Gastroesophageal sphincter (tissue), 4 donors: ENCODE data around the gene NOS3. TPM values are rescaled to one million over a fixed set of nuclear protein-coding genes. Genes with fewer than 3 reads are reported as not detected.

Experiments
- ATAC-seq: fragments of 150-250 bp; one replicate; pipeline ENCODE4 v1.9.1; 2016; ENCODE audit warnings: mild to moderate bottlenecking, moderate library complexity
- H3K27ac ChIP-seq, 4 donors: fragments of 200-600 bp; sonication (generic) in 3 of 4; 1 replicate in 3 of 4; 2 replicates in 1 of 4; pipeline ENCODE4 v1.5.1; 2016 to 2019
- H3K27me3 ChIP-seq: fragments of 200-600 bp; sonication (generic); one replicate; pipeline ENCODE4 v1.5.1; 2019
- H3K36me3 ChIP-seq, 2 donors: fragments of 200-600 bp; sonication (generic); one replicate each; pipeline ENCODE4 v1.5.1; 2019; ENCODE audit warnings: control low read depth in 1 of 2
- H3K4me1 ChIP-seq, 3 donors: fragments of 200-600 bp; sonication (generic); 1 replicate in 2 of 3; 2 replicates in 1 of 3; pipeline ENCODE4 v1.5.1; 2016 to 2019; ENCODE audit warnings: control low read depth in 2 of 3
- H3K4me3 ChIP-seq, 2 donors: fragments of 200-600 bp; sonication (generic); one replicate each; pipeline ENCODE4 v1.5.1; 2019; ENCODE audit warnings: mild to moderate bottlenecking in 1 of 2, moderate library complexity in 1 of 2
- H3K9me3 ChIP-seq, 3 donors: fragments of 200-600 bp; sonication (generic); one replicate each; pipeline ENCODE4 v1.5.1; 2017 to 2019; ENCODE audit warnings: control low read depth in 2 of 3
- EP300 ChIP-seq: sonication (generic); formaldehyde crosslinking; IDR thresholded peaks from one replicate; pipeline ENCODE4 v1.6.1; 2017; ENCODE audit warnings: antibody characterized with exemption, mild to moderate bottlenecking
- POLR2A ChIP-seq, 2 donors: fragments of 450-650 bp; IDR thresholded peaks; one replicate each; pipeline ENCODE4 v1.6.1; 2017; ENCODE audit warnings: antibody characterized with exemption in 2 of 2, mild to moderate bottlenecking in 2 of 2, moderate library complexity in 1 of 2
- POLR2AphosphoS5 ChIP-seq: sonication (generic); formaldehyde crosslinking; IDR thresholded peaks from one replicate; pipeline ENCODE4 v1.6.1; 2017; ENCODE audit warnings: antibody characterized with exemption
- WGBS, 2 donors: methylation state at CpG; one replicate each; pipeline ENCODE4 v1.1.5; 2018; ENCODE audit warnings: low coverage in 1 of 2; 5-methylcytosine and 5-hydroxymethylcytosine counted together
- total RNA-seq, 4 donors: library from RNA; depleted of rRNA; stranded (reverse); fragments of >200 nt; gene quantifications; one replicate each; pipeline ENCODE4 v1.1.0, GENCODE V29; 2016
- TF ChIP-seq, protein P1 (sequence below), 4 experiments: fragments of 200-600 bp in 2 of 4; fragments of 450-650 bp in 2 of 4; sonication (generic) in 1 of 4; IDR thresholded peaks; one replicate each; pipeline ENCODE4 v1.5.1; 2017 to 2019; ENCODE audit warnings: antibody characterized with exemption in 4 of 4, mild to moderate bottlenecking in 2 of 4, moderate library complexity in 2 of 4

NOS3 gene
- total RNA-seq, 4 donors from 2014 or later, result 6.8 to 29.4 (median 13.5) TPM

DNA sequence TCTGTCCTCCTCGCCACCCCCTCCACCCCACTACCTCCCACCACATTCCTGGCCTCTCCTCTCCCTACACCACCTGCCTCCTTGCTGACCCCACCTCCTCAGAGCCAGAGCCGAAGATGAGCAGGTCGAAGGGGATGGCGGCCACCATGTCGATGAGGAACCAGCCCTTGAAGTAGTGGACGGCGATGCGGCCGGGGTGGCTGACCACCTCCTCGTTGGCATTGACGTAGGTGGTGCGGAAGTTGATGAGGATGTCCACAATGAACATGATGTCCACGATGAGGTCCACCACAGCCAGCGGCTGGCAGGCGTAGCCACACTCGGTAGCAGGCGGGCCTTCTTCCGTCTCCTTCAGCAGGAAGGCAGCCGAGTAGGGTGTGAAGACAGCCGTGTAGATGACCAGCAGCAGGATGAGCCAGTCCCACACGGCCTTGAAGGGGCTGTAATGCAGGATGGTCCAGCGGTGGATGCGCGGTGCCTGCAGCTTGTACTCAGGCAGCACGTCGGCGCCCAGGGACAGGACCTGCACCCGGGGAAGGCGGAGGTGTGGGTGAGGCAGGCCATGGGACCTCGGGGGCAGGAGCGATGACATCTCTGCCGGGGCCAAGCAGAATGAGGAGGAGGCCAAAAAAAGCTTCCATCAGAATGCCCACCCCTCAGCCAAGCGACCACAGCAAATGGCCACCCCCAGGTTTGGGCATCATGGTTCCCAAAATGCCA lies 38.3 kb upstream of the NOS3 start:
- Histone ChIP-seq H3K9me3 (no peaks in the 10 kb centered on the region), H3K4me3 (no peak overlapping the region), H3K4me1 (peaks cover 0 to 49% (median 29%) of the 10 kb centered on the region in 3 donors), H3K27me3 (peaks cover 5% of the 10 kb centered on the region), H3K36me3 (peaks cover 0 to 42% of the 10 kb centered on the region in 2 donors), H3K27ac (peak overlapping the region in 1 of 4 donors; percentile 85)
- 90 to 91% methylated on average over 19 to 20 of the region's 33 CpGs for WGBS, 2 donors
- ATAC-seq, result no peak
- TF ChIP-seq POLR2A (IDR thresholded peaks at IDR 0.05) (no peak), EP300 (no peak), POLR2AphosphoS5 (no peak)
- TF ChIP-seq, protein P1, sequence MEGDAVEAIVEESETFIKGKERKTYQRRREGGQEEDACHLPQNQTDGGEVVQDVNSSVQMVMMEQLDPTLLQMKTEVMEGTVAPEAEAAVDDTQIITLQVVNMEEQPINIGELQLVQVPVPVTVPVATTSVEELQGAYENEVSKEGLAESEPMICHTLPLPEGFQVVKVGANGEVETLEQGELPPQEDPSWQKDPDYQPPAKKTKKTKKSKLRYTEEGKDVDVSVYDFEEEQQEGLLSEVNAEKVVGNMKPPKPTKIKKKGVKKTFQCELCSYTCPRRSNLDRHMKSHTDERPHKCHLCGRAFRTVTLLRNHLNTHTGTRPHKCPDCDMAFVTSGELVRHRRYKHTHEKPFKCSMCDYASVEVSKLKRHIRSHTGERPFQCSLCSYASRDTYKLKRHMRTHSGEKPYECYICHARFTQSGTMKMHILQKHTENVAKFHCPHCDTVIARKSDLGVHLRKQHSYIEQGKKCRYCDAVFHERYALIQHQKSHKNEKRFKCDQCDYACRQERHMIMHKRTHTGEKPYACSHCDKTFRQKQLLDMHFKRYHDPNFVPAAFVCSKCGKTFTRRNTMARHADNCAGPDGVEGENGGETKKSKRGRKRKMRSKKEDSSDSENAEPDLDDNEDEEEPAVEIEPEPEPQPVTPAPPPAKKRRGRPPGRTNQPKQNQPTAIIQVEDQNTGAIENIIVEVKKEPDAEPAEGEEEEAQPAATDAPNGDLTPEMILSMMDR (IDR thresholded peaks at IDR 0.05), result no peak

DNA sequence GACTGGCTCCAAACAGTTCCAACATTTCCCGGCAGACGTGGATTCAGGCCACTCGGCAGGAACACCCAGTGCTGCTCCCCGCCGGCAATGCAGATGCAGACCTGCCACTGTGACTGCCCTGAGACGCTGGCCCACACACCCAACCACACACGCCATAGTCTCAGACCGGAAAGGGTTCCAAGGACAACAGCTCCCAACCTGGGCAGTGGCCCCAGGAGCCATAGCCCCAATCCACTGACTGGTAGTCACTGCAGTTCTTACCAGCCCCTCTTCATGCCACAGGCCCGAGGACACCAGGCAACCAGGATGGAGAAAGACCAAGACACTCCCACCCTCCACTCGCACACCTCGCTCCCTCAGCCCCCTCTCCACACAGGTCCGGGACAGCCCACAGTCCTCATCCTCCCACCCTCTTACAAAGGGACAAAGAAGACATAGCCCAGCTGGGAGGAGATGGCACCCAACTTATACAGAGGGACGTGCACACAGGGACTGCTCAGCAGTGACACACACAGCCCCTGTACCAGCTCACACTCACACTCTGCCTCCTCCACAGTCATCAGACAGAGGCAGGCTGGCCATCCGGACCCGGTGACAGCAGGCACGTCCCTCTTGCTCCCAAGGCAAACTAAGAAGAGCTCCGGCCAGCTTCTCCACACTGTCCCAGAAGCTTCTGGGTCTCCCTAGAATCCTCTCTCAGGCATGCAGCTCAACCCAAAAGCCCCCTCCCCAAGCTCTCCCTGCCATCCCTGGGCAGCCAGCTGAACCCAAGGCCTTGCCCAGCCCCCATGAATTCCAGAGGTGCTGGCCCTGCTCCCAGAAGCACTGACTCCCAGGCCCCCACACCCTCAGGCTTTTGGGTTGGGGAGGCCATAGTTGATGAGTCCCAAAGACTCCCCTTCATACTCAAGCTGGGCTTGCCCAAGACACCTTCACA lies 37.5 kb upstream of the NOS3 start:
- Histone ChIP-seq H3K4me3 (no peak overlapping the region), H3K27me3 (no peaks in the 10 kb centered on the region), H3K27ac (peak overlapping the region in 2 of 4 donors; percentile 81 to 85), H3K9me3 (no peaks in the 10 kb centered on the region), H3K36me3 (peaks cover 0 to 39% of the 10 kb centered on the region in 2 donors), H3K4me1 (peaks cover 0 to 57% (median 29%) of the 10 kb centered on the region in 3 donors)
- ATAC-seq, result no peak
- TF ChIP-seq POLR2AphosphoS5 (peak; percentile 38), POLR2A (IDR thresholded peaks at IDR 0.05) (no peak)
- 72 to 82% methylated on average over 4 to 6 of the region's 17 CpGs for WGBS, 2 donors

DNA sequence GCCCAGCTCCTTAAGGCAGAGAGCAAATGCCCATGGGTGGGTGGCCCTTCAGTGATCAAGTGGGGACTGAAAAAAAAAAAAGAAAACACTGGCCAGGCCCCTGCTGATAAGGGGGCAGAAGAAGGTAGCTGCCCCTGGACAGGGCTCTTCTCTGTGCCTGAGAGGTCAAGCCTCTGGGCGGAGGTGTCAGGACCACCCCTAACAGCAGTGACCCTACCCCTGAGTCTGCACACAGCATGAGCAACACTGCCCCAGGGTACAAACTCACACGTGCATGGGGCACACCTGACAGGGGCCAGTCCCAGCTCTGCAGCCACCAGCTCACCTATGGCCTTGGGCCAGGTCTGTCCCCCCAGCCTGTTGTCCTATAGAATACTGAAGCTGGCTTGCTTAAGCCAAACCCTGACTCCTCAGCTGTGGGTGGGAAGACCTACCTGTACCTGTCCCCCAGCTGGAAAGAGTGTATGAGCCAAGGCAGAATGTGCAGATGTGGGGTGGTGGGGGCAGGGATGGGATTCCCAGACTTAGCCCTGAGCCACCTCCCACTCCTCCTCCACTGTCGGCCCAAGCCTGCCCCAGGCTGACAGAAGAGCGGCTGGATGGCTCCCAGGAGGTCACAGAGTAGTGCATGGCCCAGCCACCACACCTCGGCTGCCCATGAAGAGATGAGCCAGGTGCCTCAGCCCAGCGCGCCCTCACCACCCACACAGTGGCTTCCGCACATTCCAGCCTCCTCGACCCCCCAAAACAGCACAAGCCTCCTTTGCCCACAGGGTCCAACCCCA lies 36.4 kb upstream of the NOS3 start:
- H3K4me1 ChIP-seq, result peaks cover 0 to 58% (median 29%) of the 10 kb centered on the region in 3 donors
- no peak for TF ChIP-seq POLR2AphosphoS5
- TF ChIP-seq, protein P1 (IDR thresholded peaks at IDR 0.05), result no peak
- no peak for TF ChIP-seq EP300
- TF ChIP-seq POLR2A (IDR thresholded peaks at IDR 0.05), result no peak
- peaks cover 0 to 35% of the 10 kb centered on the region in 2 donors for H3K36me3 ChIP-seq
- WGBS, 2 donors, result 40 to 80% methylated on average over 1 to 2 of the region's 9 CpGs
- H3K27me3 ChIP-seq, result no peaks in the 10 kb centered on the region
- H3K27ac ChIP-seq, result peak overlapping the region in 3 of 4 donors; percentile 81 to 89 (median 85)
- H3K9me3 ChIP-seq, result no peaks in the 10 kb centered on the region
- peak overlapping the region in 1 of 2 donors; percentile 44 for H3K4me3 ChIP-seq
- ATAC-seq, result no peak

DNA sequence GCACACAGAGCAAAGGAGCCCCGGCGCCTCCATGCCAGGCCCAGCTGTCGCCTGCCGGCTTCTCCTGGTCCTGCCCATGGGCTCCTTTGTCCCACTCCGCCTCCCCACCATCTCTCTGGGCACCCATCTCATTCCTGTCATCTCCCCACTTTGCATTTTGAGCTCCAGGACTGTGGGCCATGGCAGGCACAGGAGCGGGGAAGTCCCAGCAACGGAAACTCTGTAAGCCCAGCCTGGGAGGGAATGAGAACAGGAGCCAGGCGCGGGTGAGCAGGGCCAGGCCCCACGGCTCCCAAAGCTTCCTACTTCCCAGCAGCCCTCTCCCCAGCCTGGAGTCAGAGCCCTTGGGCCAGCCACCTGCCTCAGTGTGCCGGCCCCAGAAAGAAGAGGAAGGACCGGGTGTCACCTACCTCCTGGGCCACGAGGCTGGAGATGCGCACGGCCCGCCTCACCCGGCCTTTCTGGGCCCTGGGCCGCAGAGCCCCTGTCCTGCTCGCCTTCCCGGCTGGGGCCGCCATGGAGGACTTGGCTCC lies 35.8 kb upstream of the NOS3 start:
- TF ChIP-seq POLR2A (IDR thresholded peaks at IDR 0.05) (no peak), EP300 (no peak), POLR2AphosphoS5 (no peak)
- TF ChIP-seq, protein P1 (IDR thresholded peaks at IDR 0.05), result no peak
- peak overlapping the region; percentile 8 to 89 (median 83) for H3K27ac ChIP-seq
- H3K4me3 ChIP-seq, result peak overlapping the region in 1 of 2 donors; percentile 44
- H3K4me1 ChIP-seq, result peaks cover 0 to 58% (median 29%) of the 10 kb centered on the region in 3 donors
- peaks cover 0 to 29% of the 10 kb centered on the region in 2 donors for H3K36me3 ChIP-seq
- 20% methylated on average over 1 of the region's 21 CpGs; no CpG with 5 or more reads in 1 of the 2 donors for WGBS, 2 donors
- no peaks in the 10 kb centered on the region for H3K27me3 ChIP-seq
- peak; percentile 14 for ATAC-seq
- H3K9me3 ChIP-seq, result no peaks in the 10 kb centered on the region
